IPS DF 6.9 (cell line): ENCODE data around the gene TSNAX.

Experiments used
- DNase-seq: peaks from one replicate; pipeline ENCODE4 v3.0.0-alpha.2; 2013; ENCODE audit warnings: low read depth, low spot score
- H3K27ac ChIP-seq: one replicate; pipeline ENCODE4 v1.5.1; 2013; ENCODE audit warnings: low read length, control low read depth
- H3K27me3 ChIP-seq: 2 replicates; pipeline ENCODE4 v1.6.1; 2013; ENCODE audit warnings: mild to moderate bottlenecking, low read length; ENCODE audit not compliant: control insufficient read depth, insufficient read depth
- H3K36me3 ChIP-seq: 2 replicates; pipeline ENCODE4 v1.6.1; 2013; ENCODE audit warnings: low read length; ENCODE audit not compliant: control insufficient read depth, insufficient read depth
- H3K4me1 ChIP-seq: 2 replicates; pipeline ENCODE4 v1.6.1; 2013; ENCODE audit warnings: low read length; ENCODE audit not compliant: control insufficient read depth, insufficient read depth
- H3K4me3 ChIP-seq: 2 replicates; pipeline ENCODE4 v1.5.1; 2013; ENCODE audit warnings: mild to moderate bottlenecking, low read length
- H3K9me3 ChIP-seq: 2 replicates; pipeline ENCODE4 v1.6.1; 2013; ENCODE audit warnings: low read length, inconsistent platforms; ENCODE audit not compliant: control insufficient read depth, insufficient read depth
- WGBS: extraction: QIAGEN DNeasy Blood & Tissue Kit; methylation state at CpG from one replicate; pipeline ENCODE4 v1.1.7; 2013; ENCODE audit warnings: mixed read lengths, missing lambda C conversion rate; ENCODE audit not compliant: insufficient read length, insufficient coverage; 5-methylcytosine and 5-hydroxymethylcytosine counted together

The TSNAX gene

GRCh38 chr1:231597971-231598370 is 69.5 kb downstream of the TSNAX start:
- DNase-seq: no peak
- H3K4me1 ChIP-seq: no peaks in the 10 kb centered on the region
- H3K27ac ChIP-seq: no peak overlapping the region
- H3K27me3 ChIP-seq: no peaks in the 10 kb centered on the region
- H3K9me3 ChIP-seq: no peaks in the 10 kb centered on the region
- no peaks in the 10 kb centered on the region for H3K36me3 ChIP-seq
- H3K4me3 ChIP-seq: no peak overlapping the region
- no CpG with 5 or more reads among the region's 1 CpG for WGBS

- WGBS: no CpG with 5 or more reads among the region's 7 CpGs
- H3K27me3 ChIP-seq: no peaks in the 10 kb centered on the region
- no peaks in the 10 kb centered on the region for H3K36me3 ChIP-seq
- DNase-seq: no peak
- no peaks in the 10 kb centered on the region for H3K4me1 ChIP-seq
- H3K4me3 ChIP-seq: no peak overlapping the region
- no peak overlapping the region for H3K27ac ChIP-seq
- H3K9me3 ChIP-seq: no peaks in the 10 kb centered on the region
Observed at GRCh38 chr1:231600458-231600976, 72.0 kb downstream of the TSNAX start.

- DNase-seq: no peak
- H3K9me3 ChIP-seq: no peaks in the 10 kb centered on the region
- H3K27me3 ChIP-seq: no peaks in the 10 kb centered on the region
- WGBS: no CpG with 5 or more reads among the region's 5 CpGs
- H3K36me3 ChIP-seq: no peaks in the 10 kb centered on the region
- H3K27ac ChIP-seq: no peak overlapping the region
- no peak overlapping the region for H3K4me3 ChIP-seq
- no peaks in the 10 kb centered on the region for H3K4me1 ChIP-seq
Observed at GRCh38 chr1:231601824-231602672, 73.6 kb downstream of the TSNAX start.

GRCh38 chr1:231602673-231602984 is 74.2 kb downstream of the TSNAX start:
- no peak for DNase-seq
- WGBS: no CpG with 5 or more reads among the region's 4 CpGs
- no peaks in the 10 kb centered on the region for H3K36me3 ChIP-seq
- no peak overlapping the region for H3K27ac ChIP-seq
- no peaks in the 10 kb centered on the region for H3K4me1 ChIP-seq
- no peaks in the 10 kb centered on the region for H3K9me3 ChIP-seq
- H3K4me3 ChIP-seq: no peak overlapping the region
- no peaks in the 10 kb centered on the region for H3K27me3 ChIP-seq

- WGBS: no CpG with 5 or more reads among the region's 8 CpGs
- H3K4me1 ChIP-seq: no peaks in the 10 kb centered on the region
- H3K9me3 ChIP-seq: no peaks in the 10 kb centered on the region
- no peak overlapping the region for H3K4me3 ChIP-seq
- no peak for DNase-seq
- H3K27me3 ChIP-seq: no peaks in the 10 kb centered on the region
- no peak overlapping the region for H3K27ac ChIP-seq
- no peaks in the 10 kb centered on the region for H3K36me3 ChIP-seq
Observed at GRCh38 chr1:231603598-231604275, 75.3 kb downstream of the TSNAX start.

DNA sequence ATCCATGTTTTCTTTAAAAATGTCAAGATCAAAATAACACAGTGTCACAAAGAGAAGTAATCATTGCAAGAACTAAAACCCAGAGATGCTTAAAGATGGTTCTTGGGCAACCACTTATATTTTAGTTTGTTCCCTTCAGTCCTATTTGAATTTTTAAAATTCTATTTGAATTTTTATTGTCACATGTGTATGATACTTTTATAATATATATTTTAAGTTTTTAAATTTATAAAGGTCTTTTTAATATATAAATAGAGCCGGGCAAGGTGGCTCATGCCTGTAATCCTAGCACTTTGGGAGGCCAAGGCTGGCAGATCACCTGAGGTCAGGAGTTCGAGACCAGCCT is 75.8 kb downstream of the TSNAX start:
- H3K36me3 ChIP-seq: no peaks in the 10 kb centered on the region
- no CpG with 5 or more reads among the region's 2 CpGs for WGBS
- H3K9me3 ChIP-seq: no peaks in the 10 kb centered on the region
- H3K27me3 ChIP-seq: no peaks in the 10 kb centered on the region
- DNase-seq: no peak
- no peak overlapping the region for H3K27ac ChIP-seq
- H3K4me3 ChIP-seq: no peak overlapping the region
- no peaks in the 10 kb centered on the region for H3K4me1 ChIP-seq

DNA sequence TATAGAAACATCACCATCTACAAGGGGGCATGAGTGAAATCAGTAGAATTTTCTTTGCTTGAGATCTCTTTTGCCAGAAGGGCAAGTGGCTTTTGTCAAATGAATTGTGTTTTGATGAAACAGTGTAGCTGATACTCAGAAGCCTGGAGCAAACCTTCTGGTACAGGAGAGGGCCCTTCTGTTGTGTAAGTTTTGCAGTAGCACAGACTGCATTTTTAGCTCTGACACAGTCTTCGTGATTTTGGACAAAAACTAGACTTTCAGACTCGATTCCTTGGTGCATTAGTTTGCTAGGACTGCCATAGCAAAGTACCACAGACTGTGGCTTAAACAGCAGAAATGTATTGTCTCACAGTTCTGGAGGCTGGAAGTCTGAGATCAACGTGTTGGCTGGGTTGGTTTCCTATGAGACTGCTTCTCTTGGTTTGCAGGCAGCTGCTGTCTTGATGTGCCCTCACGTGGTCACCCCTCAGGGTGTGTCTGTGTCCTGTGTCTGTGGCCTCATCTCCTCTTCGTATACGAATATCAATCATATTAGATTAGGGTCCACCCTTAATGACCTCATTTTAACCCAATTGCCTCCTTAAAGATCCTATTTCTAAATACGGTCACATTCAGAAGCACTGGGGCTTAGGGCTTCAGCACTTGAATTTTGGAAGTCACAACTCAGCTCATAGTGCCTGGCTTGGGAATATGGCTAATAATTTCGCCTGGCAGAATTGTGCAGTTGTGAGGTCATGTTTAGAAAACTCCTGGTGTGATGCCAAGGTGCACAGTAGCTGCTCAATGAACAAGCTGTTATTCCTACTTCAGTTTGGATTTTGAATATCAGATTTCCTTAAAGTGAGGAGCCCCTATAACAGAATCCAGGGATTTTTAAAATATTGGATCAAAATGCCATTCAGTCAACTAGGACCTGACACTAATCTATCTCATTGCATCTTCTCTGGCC is 77.0 kb downstream of the TSNAX start:
- no peaks in the 10 kb centered on the region for H3K4me1 ChIP-seq
- H3K27me3 ChIP-seq: no peaks in the 10 kb centered on the region
- H3K4me3 ChIP-seq: no peak overlapping the region
- no CpG with 5 or more reads among the region's 8 CpGs for WGBS
- DNase-seq: no peak
- no peaks in the 10 kb centered on the region for H3K9me3 ChIP-seq
- no peak overlapping the region for H3K27ac ChIP-seq
- H3K36me3 ChIP-seq: no peaks in the 10 kb centered on the region

DNA sequence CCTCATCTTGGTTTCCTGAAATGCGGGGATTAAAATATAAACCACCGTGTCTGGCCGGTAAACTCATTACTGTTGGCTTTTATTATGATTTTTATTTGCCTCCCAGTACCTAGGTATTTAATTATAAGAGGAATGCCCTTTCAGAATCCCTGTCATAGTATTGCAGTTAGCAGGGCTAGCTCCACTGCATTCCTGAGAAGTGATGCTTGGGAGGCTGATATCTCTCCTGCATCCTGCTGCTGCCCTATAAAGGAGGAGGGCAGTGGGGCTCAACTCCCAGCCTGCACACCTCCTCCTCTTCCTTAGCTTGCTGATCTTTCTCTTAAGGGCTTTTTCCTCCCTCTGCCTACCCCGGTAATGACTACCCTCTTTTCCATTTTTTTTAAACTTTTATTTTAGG is 78.2 kb downstream of the TSNAX start:
- WGBS: no CpG with 5 or more reads among the region's 4 CpGs
- Histone ChIP-seq H3K36me3 (no peaks in the 10 kb centered on the region), H3K9me3 (no peaks in the 10 kb centered on the region), H3K27me3 (no peaks in the 10 kb centered on the region), H3K4me3 (no peak overlapping the region), H3K27ac (no peak overlapping the region), H3K4me1 (no peaks in the 10 kb centered on the region)
- DNase-seq: no peak

- no peaks in the 10 kb centered on the region for H3K4me1 ChIP-seq
- WGBS: no CpG with 5 or more reads among the region's 2 CpGs
Observed at GRCh38 chr1:231610388-231610787, 81.9 kb downstream of the TSNAX start.

DNA sequence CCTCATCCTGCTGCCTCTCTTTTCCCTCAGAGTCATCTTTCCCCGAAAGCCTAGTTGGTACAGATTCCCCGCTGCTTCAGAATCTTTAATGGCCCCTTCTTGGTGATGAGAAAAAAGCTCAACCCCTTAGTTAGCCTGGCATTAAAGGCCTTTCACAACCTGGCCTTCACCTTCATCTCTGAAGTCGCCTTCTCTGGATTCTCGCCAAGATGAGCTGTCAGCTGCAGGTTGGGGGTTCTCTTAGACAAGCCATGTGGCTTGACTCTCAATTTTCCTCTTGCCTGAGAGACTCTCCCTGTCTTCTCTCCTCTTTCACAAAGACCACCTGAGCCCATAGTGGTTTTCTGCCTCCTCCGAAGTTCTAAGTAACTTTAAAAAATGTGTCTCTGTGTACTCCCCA is 82.6 kb downstream of the TSNAX start:
- Histone ChIP-seq H3K36me3 (no peaks in the 10 kb centered on the region), H3K4me3 (no peak overlapping the region), H3K9me3 (no peaks in the 10 kb centered on the region), H3K4me1 (no peaks in the 10 kb centered on the region), H3K27me3 (no peaks in the 10 kb centered on the region), H3K27ac (no peak overlapping the region)
- no peak for DNase-seq
- WGBS: no CpG with 5 or more reads among the region's 5 CpGs

More at GRCh38 chr1:231610388-231610787, 81.9 kb downstream of the TSNAX start:
- no peak for DNase-seq
- Histone ChIP-seq H3K27me3 (no peaks in the 10 kb centered on the region), H3K4me3 (no peak overlapping the region), H3K27ac (no peak overlapping the region), H3K36me3 (no peaks in the 10 kb centered on the region), H3K9me3 (no peaks in the 10 kb centered on the region)
